Tibial nerve (tissue), 4 donors: ENCODE results near the gene ALDH3A2. TPM values are rescaled to one million over a fixed set of nuclear protein-coding genes. Genes with fewer than 3 reads are reported as not detected.

Experiments used
- DNase-seq, 2 donors: peaks; one replicate each; pipeline ENCODE4 v3.0.0-alpha.2; 2019; ENCODE audit warnings: low spot score in 2 of 2
- H3K27ac ChIP-seq, 4 donors: fragments of 200-600 bp; sonication (generic) in 3 of 4; one replicate each; pipeline ENCODE4 v1.5.1; 2017 to 2019; ENCODE audit warnings: mild to moderate bottlenecking in 1 of 4
- H3K27me3 ChIP-seq, 2 donors: fragments of 200-600 bp; sonication (generic) in 1 of 2; one replicate each; pipeline versions ENCODE4 v1.5.1 to v1.6.0; 2017 to 2019
- H3K36me3 ChIP-seq, 3 donors: fragments of 200-600 bp; sonication (generic); one replicate each; pipeline ENCODE4 v1.5.1; 2018 to 2019
- H3K4me1 ChIP-seq, 4 donors: fragments of 200-600 bp; sonication (generic) in 3 of 4; one replicate each; pipeline ENCODE4 v1.5.1; 2017 to 2019
- H3K4me3 ChIP-seq, 4 donors: fragments of 200-600 bp; sonication (generic) in 3 of 4; one replicate each; pipeline ENCODE4 v1.5.1; 2017 to 2019; ENCODE audit warnings: mild to moderate bottlenecking in 1 of 4, moderate library complexity in 1 of 4
- H3K9me3 ChIP-seq, 4 donors: fragments of 200-600 bp; sonication (generic) in 3 of 4; one replicate each; pipeline ENCODE4 v1.5.1; 2017 to 2019
- EP300 ChIP-seq, 2 donors: sonication (generic); formaldehyde crosslinking; IDR thresholded peaks; one replicate each; pipeline ENCODE4 v1.6.1; 2017; ENCODE audit warnings: antibody characterized with exemption in 2 of 2, mild to moderate bottlenecking in 1 of 2
- POLR2A ChIP-seq, 2 donors: fragments of 450-650 bp; IDR thresholded peaks; one replicate each; pipeline ENCODE4 v1.6.1; 2017; ENCODE audit warnings: antibody characterized with exemption in 2 of 2, mild to moderate bottlenecking in 2 of 2, moderate library complexity in 2 of 2
- WGBS, 2 donors: methylation state at CpG; one replicate each; pipeline ENCODE4 v1.1.5; 2018; 5-methylcytosine and 5-hydroxymethylcytosine counted together
- total RNA-seq, 4 donors: library from RNA; depleted of rRNA; stranded (reverse); fragments of >200 nt; gene quantifications; one replicate each; pipeline ENCODE4 v1.1.0, GENCODE V29; 2016
- TF ChIP-seq, protein P1 (sequence below), 5 experiments: fragments of 200-600 bp in 3 of 5; fragments of 450-650 bp in 2 of 5; sonication (generic) in 3 of 5; IDR thresholded peaks; one replicate each; pipeline ENCODE4 v1.5.1; 2016 to 2019; ENCODE audit warnings: antibody characterized with exemption in 5 of 5, mild to moderate bottlenecking in 3 of 5, moderate library complexity in 2 of 5

The ALDH3A2 gene
- total RNA-seq, 4 donors from 2014 or later: 84.3 to 152 (median 105) TPM

DNA sequence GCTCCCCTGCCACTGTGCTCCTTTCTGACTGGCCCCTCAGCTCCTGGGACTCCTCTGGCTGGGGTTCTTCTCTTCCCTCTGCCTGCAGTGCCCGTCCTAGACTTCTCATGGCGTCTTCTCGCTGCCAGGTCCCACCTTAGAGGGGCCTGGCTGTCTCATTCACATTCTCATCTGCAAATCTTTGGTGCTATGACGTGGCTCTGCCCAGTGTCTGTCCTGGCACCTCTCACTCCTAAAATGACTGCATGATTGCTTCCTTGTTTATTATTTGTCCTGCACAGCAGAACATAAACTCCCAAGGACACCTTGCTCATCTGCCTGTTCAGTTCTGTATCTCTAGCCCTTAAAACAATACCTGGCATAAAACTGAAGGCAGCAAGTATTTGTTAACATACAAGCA lies 18.5 kb upstream of the ALDH3A2 start:
- no peak for DNase-seq
- WGBS, 2 donors: 88 to 90% methylated on average over 4 of the region's 4 CpGs
- H3K4me1 ChIP-seq: no peaks in the 10 kb centered on the region

DNA sequence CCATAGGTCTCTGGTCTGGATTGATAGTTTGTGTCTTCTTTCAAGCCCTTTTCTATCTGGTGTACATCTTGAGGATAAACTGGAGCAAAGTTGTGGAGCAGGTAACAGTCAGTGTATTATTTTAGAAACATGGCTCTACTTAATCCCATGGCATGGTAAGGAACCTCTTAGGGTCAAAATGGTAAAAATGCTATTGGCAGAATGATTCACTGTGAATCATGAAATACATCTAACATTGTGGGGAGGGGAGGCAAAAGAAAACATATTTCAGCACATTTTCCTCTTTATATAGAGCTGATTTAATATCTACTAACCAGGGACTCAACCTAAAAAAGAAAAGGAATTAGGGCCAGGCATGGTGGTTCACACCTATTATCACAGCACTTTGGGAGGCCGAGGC lies 17.9 kb upstream of the ALDH3A2 start:
- H3K4me3 ChIP-seq: no peak overlapping the region
- no peaks in the 10 kb centered on the region for H3K27me3 ChIP-seq
- H3K4me1 ChIP-seq: no peaks in the 10 kb centered on the region
- no peak for DNase-seq
- TF ChIP-seq EP300 (IDR thresholded peaks at IDR 0.05) (no peak), POLR2A (IDR thresholded peaks at IDR 0.05) (no peak)
- TF ChIP-seq, protein P1, sequence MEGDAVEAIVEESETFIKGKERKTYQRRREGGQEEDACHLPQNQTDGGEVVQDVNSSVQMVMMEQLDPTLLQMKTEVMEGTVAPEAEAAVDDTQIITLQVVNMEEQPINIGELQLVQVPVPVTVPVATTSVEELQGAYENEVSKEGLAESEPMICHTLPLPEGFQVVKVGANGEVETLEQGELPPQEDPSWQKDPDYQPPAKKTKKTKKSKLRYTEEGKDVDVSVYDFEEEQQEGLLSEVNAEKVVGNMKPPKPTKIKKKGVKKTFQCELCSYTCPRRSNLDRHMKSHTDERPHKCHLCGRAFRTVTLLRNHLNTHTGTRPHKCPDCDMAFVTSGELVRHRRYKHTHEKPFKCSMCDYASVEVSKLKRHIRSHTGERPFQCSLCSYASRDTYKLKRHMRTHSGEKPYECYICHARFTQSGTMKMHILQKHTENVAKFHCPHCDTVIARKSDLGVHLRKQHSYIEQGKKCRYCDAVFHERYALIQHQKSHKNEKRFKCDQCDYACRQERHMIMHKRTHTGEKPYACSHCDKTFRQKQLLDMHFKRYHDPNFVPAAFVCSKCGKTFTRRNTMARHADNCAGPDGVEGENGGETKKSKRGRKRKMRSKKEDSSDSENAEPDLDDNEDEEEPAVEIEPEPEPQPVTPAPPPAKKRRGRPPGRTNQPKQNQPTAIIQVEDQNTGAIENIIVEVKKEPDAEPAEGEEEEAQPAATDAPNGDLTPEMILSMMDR (IDR thresholded peaks at IDR 0.05): no peak
- no peaks in the 10 kb centered on the region for H3K9me3 ChIP-seq
- no peaks in the 10 kb centered on the region for H3K36me3 ChIP-seq
- no peak overlapping the region for H3K27ac ChIP-seq
- 93 to 100% methylated on average over 1 of the region's 1 CpG for WGBS, 2 donors

More for the DNA sequence above, 18.5 kb upstream of the ALDH3A2 start:
- no peaks in the 10 kb centered on the region for H3K27me3 ChIP-seq
- H3K9me3 ChIP-seq: no peaks in the 10 kb centered on the region
- H3K36me3 ChIP-seq: no peaks in the 10 kb centered on the region
- no peak overlapping the region for H3K4me3 ChIP-seq
- TF ChIP-seq EP300 (IDR thresholded peaks at IDR 0.05): no peak
- TF ChIP-seq POLR2A (IDR thresholded peaks at IDR 0.05): no peak
- TF ChIP-seq, protein P1 (IDR thresholded peaks at IDR 0.05): no peak
- no peak overlapping the region for H3K27ac ChIP-seq

DNA sequence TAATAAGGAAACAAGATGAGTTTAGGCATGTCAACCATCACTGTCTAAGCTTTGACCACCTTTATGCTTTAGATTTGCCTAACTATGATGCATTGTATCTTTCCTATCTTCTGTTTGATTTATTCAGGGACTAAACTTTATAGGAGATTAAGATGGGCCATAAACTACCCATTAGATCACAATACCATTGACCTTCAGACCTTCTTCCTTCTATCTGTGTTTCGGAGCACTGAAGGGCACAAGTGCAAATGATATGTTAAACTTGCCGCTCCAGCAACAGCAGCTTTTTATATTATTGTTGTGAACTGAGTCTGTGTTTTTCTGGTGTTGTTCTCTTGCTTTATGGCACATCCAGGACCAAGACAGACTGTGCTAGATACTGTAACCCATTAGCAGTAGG lies 16.6 kb upstream of the ALDH3A2 start:
- Histone ChIP-seq H3K4me3 (no peak overlapping the region), H3K27ac (no peak overlapping the region), H3K27me3 (no peaks in the 10 kb centered on the region), H3K36me3 (no peaks in the 10 kb centered on the region), H3K4me1 (no peaks in the 10 kb centered on the region), H3K9me3 (no peaks in the 10 kb centered on the region)
- DNase-seq: no peak
- 73 to 78% methylated on average over 2 of the region's 2 CpGs for WGBS, 2 donors
- no peak for TF ChIP-seq POLR2A (IDR thresholded peaks at IDR 0.05)
- TF ChIP-seq, protein P1 (IDR thresholded peaks at IDR 0.05): no peak
- TF ChIP-seq EP300 (IDR thresholded peaks at IDR 0.05): no peak

DNA sequence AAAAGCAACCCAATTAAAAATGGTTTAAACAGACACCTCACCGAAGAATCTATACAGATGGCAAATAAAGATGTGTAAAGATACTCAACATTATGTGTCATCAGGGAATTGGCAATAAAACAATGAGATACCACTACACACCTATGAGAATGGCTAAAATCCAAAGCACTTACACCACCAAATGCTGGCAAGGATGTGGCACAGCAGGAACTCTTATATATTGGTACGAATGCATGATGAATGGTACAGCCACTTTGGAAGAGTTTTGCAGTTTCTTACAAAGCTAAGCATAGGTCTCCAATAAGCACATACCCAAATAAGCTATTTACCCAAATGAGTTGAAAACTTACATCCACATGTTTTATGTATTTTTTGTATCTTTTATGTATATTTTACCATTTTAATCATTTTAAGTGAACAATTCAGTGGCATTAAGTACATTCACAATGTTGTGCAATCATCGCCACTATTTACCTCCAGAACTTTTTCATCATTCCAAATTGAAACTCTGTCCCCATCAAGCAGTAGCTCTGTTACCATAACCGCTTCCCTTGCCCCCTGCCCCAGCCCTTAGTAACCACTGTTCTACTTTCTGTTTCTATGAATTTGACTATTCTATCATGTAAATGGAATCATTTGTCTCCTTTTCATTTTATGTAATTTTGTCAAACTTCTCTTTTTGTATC lies 6.7 kb upstream of the ALDH3A2 start:
- no peaks in the 10 kb centered on the region for H3K9me3 ChIP-seq
- WGBS, 2 donors: 84 to 87% methylated on average over 4 of the region's 4 CpGs
- no peaks in the 10 kb centered on the region for H3K27me3 ChIP-seq
- TF ChIP-seq POLR2A (IDR thresholded peaks at IDR 0.05) (no peak), EP300 (IDR thresholded peaks at IDR 0.05) (no peak)
- TF ChIP-seq, protein P1 (IDR thresholded peaks at IDR 0.05): no peak
- H3K36me3 ChIP-seq: no peaks in the 10 kb centered on the region
- H3K4me3 ChIP-seq: no peak overlapping the region
- no peak overlapping the region for H3K27ac ChIP-seq
- H3K4me1 ChIP-seq: peaks cover 0 to 10% (median 5%) of the 10 kb centered on the region in 4 donors
- DNase-seq: no peak

DNA sequence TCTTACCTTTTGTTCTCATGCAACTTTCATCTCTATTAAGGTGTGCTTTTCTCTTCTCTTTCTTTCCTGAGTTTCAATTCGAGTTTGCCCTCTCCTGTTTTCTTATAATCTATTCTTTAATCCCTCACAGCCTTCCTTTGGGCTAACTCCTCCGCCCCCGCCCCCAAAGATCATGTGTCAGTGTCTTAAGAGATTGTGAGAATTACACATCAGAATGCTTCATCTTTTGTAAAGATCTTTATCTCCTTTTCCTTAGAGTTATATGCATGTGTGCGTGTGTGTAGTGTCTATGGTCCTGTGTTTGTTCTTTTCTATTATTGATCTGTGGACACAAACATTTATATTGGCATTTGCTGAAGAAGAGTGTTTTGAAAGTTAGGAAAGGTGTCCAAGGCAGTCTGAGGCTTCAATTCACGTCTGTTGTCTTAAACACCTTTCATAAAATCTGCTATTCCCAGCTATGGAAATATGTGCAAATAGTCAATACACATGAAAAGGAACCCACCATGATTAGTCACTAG lies 6.1 kb upstream of the ALDH3A2 start:
- 67 to 80% methylated on average over 5 of the region's 5 CpGs for WGBS, 2 donors
- no peak overlapping the region for H3K27ac ChIP-seq
- no peaks in the 10 kb centered on the region for H3K36me3 ChIP-seq
- no peaks in the 10 kb centered on the region for H3K9me3 ChIP-seq
- no peak overlapping the region for H3K4me3 ChIP-seq
- peaks cover 0 to 16% (median 11%) of the 10 kb centered on the region in 4 donors for H3K4me1 ChIP-seq
- no peak for TF ChIP-seq EP300 (IDR thresholded peaks at IDR 0.05)
- no peak for TF ChIP-seq POLR2A (IDR thresholded peaks at IDR 0.05)
- TF ChIP-seq, protein P1 (IDR thresholded peaks at IDR 0.05): no peak
- no peak for DNase-seq
- no peaks in the 10 kb centered on the region for H3K27me3 ChIP-seq
